Common myeloid progenitor, CD34-positive (primary cell): ENCODE measurements around the gene COL10A1.

Experiments
- CTCF ChIA-PET: fragments of 350-600 bp; sonication (Branson Sonifier 250); formaldehyde crosslinking; loops from one replicate; lab custom pipeline; 2021; ENCODE audit warnings: antibody characterized with exemption; lab: Charles Lee
- POLR2A ChIA-PET: fragments of 350-600 bp; sonication (Branson Sonifier 250); formaldehyde crosslinking; loops from one replicate; lab custom pipeline; 2021; ENCODE audit warnings: antibody characterized with exemption; lab: Charles Lee
- DNase-seq, 3 donors: peaks; one replicate each; pipeline versions ENCODE4 v3.0.0 to v3.0.0-alpha.2; 2013
- H3K27ac ChIP-seq, 2 experiments: 1 replicate in 1 of 2; 2 replicates in 1 of 2; pipeline ENCODE4 v1.7.0; 2013; ENCODE audit warnings: inconsistent platforms in 2 of 2, low read length in 2 of 2, mild to moderate bottlenecking in 2 of 2, low read depth in 1 of 2, moderate library complexity in 1 of 2; ENCODE audit not compliant: severe bottlenecking in 2 of 2, insufficient read depth in 1 of 2, poor library complexity in 1 of 2
- H3K27me3 ChIP-seq, 5 experiments: replicated peaks in 2 of 5; 1 replicate in 3 of 5; 2 replicates in 2 of 5; pipeline versions ENCODE4 v1.6.1 to v1.7.0; 2013; ENCODE audit warnings: low read length in 4 of 5, mild to moderate bottlenecking in 2 of 5, moderate library complexity in 2 of 5, inconsistent platforms in 1 of 5; ENCODE audit not compliant: insufficient read depth in 5 of 5, control insufficient read depth in 4 of 5
- H3K36me3 ChIP-seq, 4 experiments: 1 replicate in 2 of 4; 2 replicates in 2 of 4; pipeline versions ENCODE4 v1.6.1 to v1.7.0; 2013; ENCODE audit warnings: low read length in 3 of 4, control low read depth in 1 of 4, mild to moderate bottlenecking in 1 of 4; ENCODE audit not compliant: control insufficient read depth in 4 of 4, insufficient read depth in 4 of 4
- H3K4me1 ChIP-seq, 4 experiments: 1 replicate in 3 of 4; 2 replicates in 1 of 4; pipeline versions ENCODE4 v1.6.1 to v1.7.1; 2013; ENCODE audit warnings: low read length in 3 of 4, mild to moderate bottlenecking in 3 of 4, control low read depth in 1 of 4, inconsistent platforms in 1 of 4, moderate library complexity in 1 of 4; ENCODE audit not compliant: control insufficient read depth in 4 of 4, insufficient read depth in 4 of 4; ENCODE audit errors: control extremely low read depth in 1 of 4
- H3K4me3 ChIP-seq, 7 experiments: 1 replicate in 4 of 7; 2 replicates in 3 of 7; pipeline versions ENCODE4 v1.5.1 to v1.7.0; 2013; ENCODE audit warnings: mild to moderate bottlenecking in 7 of 7, low read length in 6 of 7, moderate library complexity in 6 of 7, inconsistent platforms in 2 of 7, low read depth in 2 of 7, control low read depth in 1 of 7; ENCODE audit not compliant: insufficient read depth in 4 of 7, control insufficient read depth in 1 of 7; ENCODE audit errors: extremely low read depth in 1 of 7
- H3K9me3 ChIP-seq, 5 experiments: 1 replicate in 4 of 5; 2 replicates in 1 of 5; pipeline versions ENCODE4 v1.6.1 to v1.7.1; 2013; ENCODE audit warnings: low read length in 4 of 5, mild to moderate bottlenecking in 2 of 5, inconsistent platforms in 1 of 5, low read depth in 1 of 5, moderate library complexity in 1 of 5; ENCODE audit not compliant: control insufficient read depth in 4 of 5, insufficient read depth in 2 of 5; ENCODE audit errors: control extremely low read depth in 1 of 5
- WGBS: methylation state at CpG from one replicate; pipeline ENCODE4 v1.1.5; 2013; ENCODE audit not compliant: insufficient coverage; 5-methylcytosine and 5-hydroxymethylcytosine counted together

The COL10A1 gene

DNA sequence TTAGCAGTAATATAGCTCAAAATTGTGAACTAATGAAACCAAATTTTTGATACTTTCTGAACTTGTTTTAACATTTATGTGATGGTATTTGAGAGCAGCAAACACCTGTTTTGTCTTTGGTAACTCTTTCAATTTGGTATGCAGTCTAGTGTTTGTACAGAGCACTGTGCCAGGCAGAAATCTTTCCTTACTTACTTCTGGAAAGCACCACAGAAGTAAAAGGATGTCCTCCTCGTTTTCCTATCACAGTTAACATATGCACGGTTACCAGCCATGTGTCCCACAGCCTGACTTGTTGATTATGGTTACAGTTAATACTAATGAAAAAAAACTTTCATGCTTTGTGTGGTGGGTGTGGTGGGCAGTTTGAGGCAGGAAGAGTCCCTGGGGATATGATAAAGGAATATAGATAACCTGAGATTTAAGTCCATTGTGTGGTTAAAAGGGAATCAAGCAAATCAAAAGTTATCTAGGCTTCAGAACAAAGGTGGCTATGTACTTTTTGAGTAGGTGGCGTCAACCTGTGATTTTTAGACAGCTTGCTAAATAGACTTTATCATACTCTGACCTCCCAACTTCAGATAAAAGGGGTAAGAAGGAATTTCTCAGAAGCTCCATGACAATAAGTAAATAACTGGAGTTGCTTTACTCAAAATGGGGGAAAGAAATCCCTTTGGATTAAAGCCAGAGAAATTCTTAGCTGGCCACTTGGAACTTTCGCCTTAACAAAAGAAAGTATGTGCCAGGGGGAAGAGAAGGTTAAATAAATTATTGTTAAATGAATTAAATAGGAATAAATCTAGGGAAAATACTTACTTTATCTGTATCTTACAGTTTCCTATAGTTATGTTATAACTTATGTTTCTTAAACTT, 20.1 kb upstream of the COL10A1 start:
- Histone ChIP-seq H3K27ac (no peak overlapping the region), H3K9me3 (no peaks in the 10 kb centered on the region), H3K27me3 (no peaks in the 10 kb centered on the region), H3K4me3 (no peak overlapping the region), H3K36me3 (no peaks in the 10 kb centered on the region), H3K4me1 (no peaks in the 10 kb centered on the region)
- POLR2A ChIA-PET = no interaction called here
- DNase-seq = peak in 1 of 3 donors; percentile 2
- WGBS = no CpG with 5 or more reads among the region's 4 CpGs
- CTCF ChIA-PET = interaction anchor here (1.2 kb wide), 1 partner anchor 16 kb away, joined by 3 read pairs; no protein-coding TSS in a partner anchor

DNA sequence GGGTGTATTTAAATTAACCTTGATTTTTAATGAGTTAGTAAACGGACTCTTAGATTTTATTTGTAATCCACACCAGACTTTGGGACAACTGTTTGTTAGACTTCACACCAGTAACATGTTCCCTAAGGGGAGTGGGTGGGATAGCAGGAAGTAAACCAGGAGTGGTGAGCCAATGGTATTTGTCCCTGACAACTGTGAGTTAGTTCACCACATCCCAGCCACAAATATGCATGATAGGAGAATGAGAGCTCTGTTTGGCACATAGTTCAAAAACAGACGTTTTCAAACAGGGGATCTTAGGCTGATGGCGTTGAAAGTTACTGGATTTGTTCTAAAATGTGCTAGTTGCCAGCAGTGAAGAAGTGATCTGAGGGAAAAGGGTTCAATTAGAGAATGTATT, 18.7 kb upstream of the COL10A1 start:
- DNase-seq = no peak
- H3K4me3 ChIP-seq = no peak overlapping the region
- H3K36me3 ChIP-seq = no peaks in the 10 kb centered on the region
- 100% methylated on average over 2 of the region's 3 CpGs for WGBS
- H3K9me3 ChIP-seq = no peaks in the 10 kb centered on the region
- ChIA-PET CTCF (no interaction called here), POLR2A (no interaction called here)
- H3K27me3 ChIP-seq = no peaks in the 10 kb centered on the region
- no peak overlapping the region for H3K27ac ChIP-seq
- H3K4me1 ChIP-seq = no peaks in the 10 kb centered on the region

DNA sequence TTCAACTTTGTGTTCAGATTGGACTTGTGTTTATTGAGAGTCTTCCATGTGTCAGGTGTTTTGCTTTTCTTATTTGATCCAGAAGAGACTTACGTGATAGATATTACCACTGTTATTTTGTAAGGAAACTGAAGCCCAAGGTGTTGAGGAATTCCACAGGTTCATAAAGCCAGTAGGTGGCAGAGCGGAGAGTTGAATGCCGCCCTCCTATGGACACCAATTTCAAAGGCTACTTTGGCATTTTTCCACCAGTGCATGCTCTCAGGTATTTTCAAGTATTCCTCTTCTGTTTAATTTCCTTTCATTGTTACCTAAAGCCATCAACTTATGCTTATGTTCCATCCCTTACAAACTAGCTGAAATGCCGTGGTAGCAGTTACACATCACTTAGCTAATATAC, 14.0 kb upstream of the COL10A1 start:
- no peak overlapping the region for H3K27ac ChIP-seq
- no peaks in the 10 kb centered on the region for H3K9me3 ChIP-seq
- ChIA-PET POLR2A (no interaction called here), CTCF (no interaction called here)
- H3K4me3 ChIP-seq = no peak overlapping the region
- no peak for DNase-seq
- peaks cover 0 to 4% (median 0%) of the 10 kb centered on the region in 4 experiments for H3K36me3 ChIP-seq
- no peaks in the 10 kb centered on the region for H3K4me1 ChIP-seq
- H3K27me3 ChIP-seq = no peaks in the 10 kb centered on the region
- 96% methylated on average over 4 of the region's 4 CpGs for WGBS

- Histone ChIP-seq H3K27me3 (no peaks in the 10 kb centered on the region), H3K27ac (no peak overlapping the region), H3K36me3 (peaks cover 0 to 4% (median 1%) of the 10 kb centered on the region in 4 experiments), H3K9me3 (no peaks in the 10 kb centered on the region), H3K4me1 (no peaks in the 10 kb centered on the region), H3K4me3 (no peak overlapping the region)
- 100% methylated on average over 4 of the region's 5 CpGs for WGBS
- ChIA-PET CTCF (no interaction called here), POLR2A (no interaction called here)
- no peak for DNase-seq
These were observed 11.0 kb upstream of the COL10A1 start for GRCh38 chr6:116136933-116137340.

- WGBS = no CpG with 5 or more reads among the region's 1 CpG
- Histone ChIP-seq H3K4me1 (no peaks in the 10 kb centered on the region), H3K9me3 (no peaks in the 10 kb centered on the region), H3K36me3 (peaks cover 0 to 4% (median 1%) of the 10 kb centered on the region in 4 experiments), H3K27me3 (no peaks in the 10 kb centered on the region), H3K4me3 (no peak overlapping the region), H3K27ac (no peak overlapping the region)
- POLR2A ChIA-PET = no interaction called here
- no peak for DNase-seq
- CTCF ChIA-PET = no interaction called here
These were observed 10.4 kb upstream of the COL10A1 start for GRCh38 chr6:116136373-116136772.

DNA sequence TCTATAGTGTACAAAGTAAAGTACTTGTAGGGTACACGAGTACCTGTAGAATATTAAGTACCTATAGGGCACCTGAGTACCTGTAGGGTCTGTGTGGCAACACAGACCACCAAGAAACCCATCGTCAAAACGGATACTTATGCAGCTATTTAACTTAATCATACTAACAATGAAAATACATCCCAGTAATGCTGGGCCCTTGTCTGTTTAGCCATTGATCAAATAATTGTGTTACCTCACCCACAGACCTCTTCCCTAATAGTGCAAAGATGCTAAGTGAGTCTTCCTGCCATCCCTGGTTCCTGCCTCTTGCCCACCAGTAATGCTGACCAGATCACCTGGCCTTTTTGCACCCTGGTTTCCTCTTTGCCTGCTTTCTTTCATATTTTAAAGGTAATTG, 7.5 kb upstream of the COL10A1 start:
- POLR2A ChIA-PET = no interaction called here
- no peaks in the 10 kb centered on the region for H3K27me3 ChIP-seq
- DNase-seq = no peak
- CTCF ChIA-PET = interaction anchor here (1.2 kb wide), 1 partner anchor 17 kb away, joined by 3 read pairs; no protein-coding TSS in a partner anchor
- no peaks in the 10 kb centered on the region for H3K9me3 ChIP-seq
- H3K27ac ChIP-seq = no peak overlapping the region
- H3K4me3 ChIP-seq = no peak overlapping the region
- 100% methylated on average over 1 of the region's 3 CpGs for WGBS
- peaks cover 0 to 4% (median 3%) of the 10 kb centered on the region in 4 experiments for H3K36me3 ChIP-seq
- H3K4me1 ChIP-seq = no peaks in the 10 kb centered on the region

- Histone ChIP-seq H3K4me1 (no peaks in the 10 kb centered on the region), H3K36me3 (peaks cover 0 to 3% (median 2%) of the 10 kb centered on the region in 4 experiments), H3K4me3 (no peak overlapping the region), H3K9me3 (no peaks in the 10 kb centered on the region), H3K27ac (no peak overlapping the region), H3K27me3 (no peaks in the 10 kb centered on the region)
- 94% methylated on average over 2 of the region's 2 CpGs for WGBS
- POLR2A ChIA-PET = no interaction called here
- CTCF ChIA-PET = interaction anchor here (0.6 kb wide), 1 partner anchor 390 kb away, joined by 3 read pairs; no protein-coding TSS in a partner anchor
- no peak for DNase-seq
These were observed 2.0 kb upstream of the COL10A1 start for GRCh38 chr6:116127771-116128493.
